ENCODE results near the gene CD53.

GRCh38 chr1:110928191-110928590, 55.2 kb downstream of the CD53 start:
- no peak for TF ChIP-seq POLR2A (IDR thresholded peaks at IDR 0.05)
- no peak for TF ChIP-seq CTCF (IDR thresholded peaks at IDR 0.05)

Measured in body of pancreas (tissue), 4 donors.